Hematopoietic multipotent progenitor cell treated with erythropoietin and hydrocortisone succinate and interleukin-3 and kit ligand, for 4 days (in vitro differentiated cells): ENCODE measurements around the gene EVA1A.

ENCODE experiments used
- DNase-seq: peaks from one replicate; pipeline ENCODE4 v3.0.0-alpha.2; 2015

Gene EVA1A

DNA sequence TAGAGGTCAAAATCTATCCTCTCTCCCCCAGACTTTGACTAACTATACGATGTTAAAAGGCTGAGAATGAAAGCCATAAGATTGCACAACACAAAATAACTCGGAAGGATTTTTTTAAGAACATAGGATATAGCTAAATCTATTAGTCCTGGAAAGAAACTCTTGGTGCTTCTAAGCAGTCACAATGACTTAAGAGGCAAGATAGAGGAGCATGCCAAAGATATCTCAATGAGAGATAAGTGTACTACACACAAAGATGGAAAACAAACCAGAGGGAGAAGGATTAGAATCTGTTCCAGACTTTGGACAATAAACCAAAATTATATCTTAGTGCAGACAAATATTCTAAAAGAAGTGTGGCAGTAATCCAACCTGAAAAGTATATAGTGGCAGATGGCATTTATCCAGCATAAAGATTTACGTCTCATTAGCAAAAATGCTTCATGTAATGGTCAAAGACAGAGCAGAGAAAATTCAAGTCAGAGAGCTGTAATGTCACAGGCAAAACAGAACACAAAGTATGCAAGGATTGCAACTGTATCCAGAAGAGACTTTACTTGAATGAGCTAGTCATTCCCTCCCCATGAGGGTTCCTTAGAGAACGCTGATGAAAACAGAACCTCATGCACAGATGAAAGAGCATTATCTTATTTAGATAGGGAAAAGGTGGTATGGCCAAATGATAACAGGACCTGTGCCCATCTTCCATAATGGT lies 28.8 kb upstream of the EVA1A start:
- no peak for DNase-seq

DNA sequence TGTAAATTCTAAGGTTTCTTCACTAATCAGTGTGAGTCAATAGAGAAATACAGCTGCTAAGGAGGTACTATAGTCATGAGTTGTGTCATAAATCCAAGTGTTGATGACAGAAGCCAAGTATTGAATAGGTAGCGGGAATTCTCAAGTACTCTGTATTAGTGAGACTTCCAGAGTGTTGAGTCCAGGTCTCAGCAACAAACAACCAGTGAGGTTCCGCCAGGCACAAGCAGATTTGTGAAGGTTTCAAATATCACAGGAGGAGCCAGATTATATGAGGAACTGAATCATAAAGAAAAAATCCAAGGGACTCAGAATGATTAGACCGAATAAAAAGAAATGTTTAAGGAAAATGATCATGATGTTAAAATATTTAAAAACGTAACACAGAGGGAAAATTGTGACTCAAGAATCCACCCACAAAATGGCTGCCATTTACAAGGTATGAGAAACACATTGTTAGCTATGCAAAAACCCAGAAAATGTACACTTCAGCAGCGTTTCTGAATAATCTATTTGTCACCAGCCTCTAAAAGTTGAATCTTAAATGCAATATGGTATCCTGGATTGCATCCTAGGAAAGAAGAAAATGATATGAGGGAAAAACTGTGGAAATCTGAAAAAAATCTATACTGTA lies 27.3 kb upstream of the EVA1A start:
- DNase-seq: no peak

DNA sequence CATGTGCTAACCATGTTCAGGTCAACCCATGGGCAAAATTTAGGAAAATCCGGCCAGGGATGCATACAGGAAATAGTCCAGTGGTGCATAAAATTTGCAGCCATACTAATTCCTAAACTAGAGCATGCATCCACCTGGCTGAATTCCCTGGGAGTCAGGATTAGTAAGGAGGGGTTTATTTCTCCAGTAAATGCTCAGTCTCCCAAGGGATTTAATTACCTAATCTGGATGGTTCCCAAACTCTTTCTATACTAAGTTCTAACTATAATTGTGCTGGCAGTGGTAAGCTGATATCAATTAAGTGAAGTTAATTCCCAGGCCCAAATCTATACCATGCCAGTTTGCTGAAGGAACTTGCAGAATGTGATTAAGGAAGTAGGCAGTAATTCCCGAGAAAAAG lies 26.2 kb upstream of the EVA1A start:
- no peak for DNase-seq

DNA sequence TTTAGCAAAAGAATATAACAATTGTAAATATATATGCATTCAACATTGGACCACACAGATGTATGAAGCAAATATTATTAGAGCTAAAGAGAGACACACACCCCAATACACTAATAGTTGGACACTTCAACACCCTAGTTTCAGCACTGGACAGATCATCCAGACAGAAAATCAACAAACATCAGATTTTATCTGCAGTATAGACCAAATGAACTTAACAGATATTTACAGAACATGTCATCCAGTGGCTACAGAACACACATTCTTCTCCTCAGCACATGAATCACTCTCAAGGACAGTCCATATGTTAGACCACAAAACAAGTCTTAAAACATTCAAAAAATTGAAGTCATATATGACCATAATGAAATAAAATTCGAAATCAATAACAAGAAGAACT lies 22.1 kb upstream of the EVA1A start:
- no peak for DNase-seq

DNA sequence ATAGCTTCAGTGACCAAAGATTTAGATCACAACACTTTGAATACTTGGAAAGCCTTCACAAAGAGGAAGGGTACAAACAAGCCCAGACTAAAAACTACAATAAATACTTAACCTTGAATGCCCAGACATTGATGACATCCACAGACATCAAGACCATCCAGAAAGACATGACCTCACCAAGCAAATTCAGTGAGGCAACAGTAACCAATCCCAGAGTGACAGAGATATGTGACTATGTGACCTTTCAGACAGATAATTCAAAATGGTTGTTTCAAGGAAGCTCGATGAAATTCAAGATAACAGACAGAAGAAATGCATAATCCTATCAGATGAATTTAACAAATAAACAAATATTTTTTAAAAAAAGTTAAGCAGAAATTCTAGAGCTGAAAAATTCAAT lies 19.9 kb upstream of the EVA1A start:
- DNase-seq: no peak

GRCh38 chr2:75580156-75580555 lies 19.4 kb upstream of the EVA1A start:
- DNase-seq: no peak

GRCh38 chr2:75579186-75579585 lies 18.4 kb upstream of the EVA1A start:
- DNase-seq: no peak

- no peak for DNase-seq
Observed at GRCh38 chr2:75577280-75577679, 16.5 kb upstream of the EVA1A start.

DNA sequence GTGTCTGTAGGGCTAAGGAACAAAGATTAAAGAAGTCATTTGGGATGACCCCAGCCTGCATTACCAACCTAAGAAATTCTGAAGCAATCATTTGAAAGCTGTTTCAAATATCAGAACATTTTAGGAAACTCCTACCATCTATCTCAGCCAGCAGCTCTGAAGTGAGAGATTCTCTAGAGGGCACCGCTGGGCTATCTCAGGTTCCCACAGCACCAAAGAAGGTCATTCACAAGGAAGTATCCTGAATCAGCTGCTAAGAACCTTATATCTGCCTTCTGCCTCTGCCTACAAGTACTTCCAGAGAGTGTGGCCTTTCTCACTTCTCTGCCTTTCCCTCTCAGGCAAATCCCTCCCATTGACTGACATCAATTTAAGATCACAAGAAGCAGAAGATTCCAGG lies 13.4 kb upstream of the EVA1A start:
- DNase-seq: no peak

DNA sequence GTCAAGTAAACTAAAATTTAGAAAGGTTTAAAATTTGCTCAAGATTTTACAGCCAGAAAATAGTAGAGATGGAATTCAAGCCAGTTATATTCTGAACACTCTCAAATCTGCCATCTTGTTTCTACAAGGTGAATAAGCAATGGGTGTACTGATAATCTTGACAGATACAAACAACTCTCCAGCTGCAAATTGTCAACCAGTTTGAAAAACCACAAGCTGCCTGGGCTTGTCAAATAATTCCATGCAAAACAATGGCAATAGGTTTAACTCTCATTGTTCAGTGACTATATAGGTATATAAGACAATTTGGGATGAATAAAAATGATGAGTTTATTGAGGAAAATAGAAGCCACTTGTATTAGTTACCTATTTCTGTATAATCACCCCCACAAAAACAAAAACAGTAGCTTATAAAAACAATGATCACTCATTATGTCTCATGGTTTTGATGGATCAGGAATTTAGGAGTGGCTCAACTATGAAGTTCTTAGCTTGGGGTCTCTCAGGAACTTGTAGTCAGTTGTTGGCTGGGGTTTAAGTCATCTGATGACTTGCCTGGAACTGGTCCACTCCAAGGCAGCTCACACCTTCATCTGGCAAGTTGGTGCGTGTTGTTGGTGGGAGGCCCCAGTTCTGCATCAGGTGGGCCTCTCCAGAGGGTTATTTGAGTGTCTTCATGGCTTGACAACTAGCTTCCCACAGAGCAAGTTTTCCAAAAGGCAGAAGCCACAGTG lies 12.6 kb upstream of the EVA1A start:
- DNase-seq: no peak

DNA sequence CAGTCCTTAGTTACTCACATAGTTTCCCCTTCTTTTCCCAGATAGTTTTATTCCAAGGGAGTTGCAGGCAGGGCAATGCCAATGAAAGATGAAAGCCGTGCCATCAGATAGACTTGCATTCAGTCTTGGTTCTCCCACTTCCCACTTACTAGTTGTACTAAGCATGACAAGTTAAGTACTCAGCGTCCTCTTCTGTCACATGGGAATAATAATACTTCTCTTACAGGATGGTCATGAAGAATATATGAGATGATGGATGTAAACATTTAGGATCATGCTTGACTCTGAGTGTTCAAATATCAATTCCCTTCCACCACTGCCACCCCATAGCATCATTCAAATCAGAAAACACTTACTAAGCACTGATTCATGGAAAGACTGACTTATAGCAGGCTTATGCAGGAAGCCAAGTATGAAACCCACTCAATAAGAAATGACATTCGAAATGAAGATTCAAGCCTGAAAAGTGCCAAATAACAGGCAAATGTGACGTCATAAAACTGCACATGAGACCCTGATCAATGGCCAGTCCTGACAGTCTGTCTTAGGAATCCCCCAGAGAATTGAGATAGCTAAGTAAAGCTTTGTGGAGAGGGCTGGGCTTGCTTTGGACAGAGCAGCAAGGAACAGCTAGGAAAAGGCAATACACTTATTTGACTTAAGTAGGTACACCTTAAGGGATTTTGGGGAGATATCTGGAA lies 11.1 kb upstream of the EVA1A start:
- DNase-seq: no peak

GRCh38 chr2:75570948-75571729 lies 10.4 kb upstream of the EVA1A start:
- no peak for DNase-seq

DNA sequence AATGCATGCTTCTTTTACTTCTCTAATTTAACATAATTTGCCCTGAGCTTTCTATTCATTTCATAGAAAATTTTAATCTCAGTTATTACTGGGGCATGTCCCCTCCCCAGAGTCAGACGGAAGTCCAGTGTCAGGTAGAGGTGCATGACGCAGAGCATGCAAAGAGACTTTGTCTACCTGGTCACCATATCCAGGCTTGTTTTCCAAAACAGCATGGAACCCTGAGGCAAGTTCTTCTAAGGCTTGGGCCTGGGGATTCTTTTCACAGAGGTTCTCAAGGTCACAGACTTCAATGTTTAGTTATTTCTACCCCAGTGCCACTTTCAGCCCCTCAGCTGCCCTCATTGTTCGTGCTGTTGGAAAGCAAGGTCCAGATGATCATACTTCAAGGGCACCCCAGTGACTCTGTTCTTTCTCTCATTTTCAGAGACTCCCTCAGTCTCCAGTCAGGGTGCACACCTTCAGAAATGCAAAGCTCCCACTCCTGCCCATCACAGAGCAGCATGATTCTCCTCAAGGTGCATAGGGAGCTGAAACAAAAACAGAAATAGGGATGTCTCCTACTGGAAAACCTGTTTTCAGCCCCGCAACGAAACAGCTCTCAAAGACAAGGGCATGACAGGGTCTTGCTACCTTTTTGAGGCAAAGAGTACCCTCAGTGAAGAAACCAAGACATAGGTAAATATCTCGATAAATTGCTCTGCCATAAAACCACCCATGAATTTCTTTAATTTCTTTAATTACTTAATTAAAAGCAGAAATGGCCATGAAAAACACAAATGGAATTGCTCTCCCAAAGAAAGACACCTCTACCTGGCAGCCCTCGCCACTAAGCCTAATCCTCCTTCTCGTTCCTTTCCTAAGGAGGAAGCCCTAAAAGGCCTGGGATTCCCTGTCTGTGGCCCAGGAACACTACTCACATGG lies 9.5 kb upstream of the EVA1A start:
- DNase-seq: no peak

DNA sequence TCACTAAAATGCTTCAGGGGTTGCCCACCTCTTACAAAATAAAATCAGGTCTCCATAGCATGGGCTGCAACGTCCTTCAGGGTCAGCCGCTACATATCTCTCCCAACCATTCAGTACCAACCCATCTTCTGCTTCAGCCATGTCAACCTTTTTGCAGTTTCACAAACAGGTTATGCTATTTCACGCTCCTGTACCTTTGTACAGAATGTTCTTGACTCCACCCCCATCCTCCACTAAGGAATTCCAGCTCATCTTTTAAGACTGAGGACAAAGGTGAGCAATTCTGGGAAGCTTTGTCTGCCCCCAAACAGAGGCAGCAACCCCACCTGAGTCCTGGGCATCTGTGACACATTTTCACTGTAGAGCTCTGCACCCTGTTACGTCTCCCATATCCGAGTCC lies 8.8 kb upstream of the EVA1A start:
- no peak for DNase-seq

GRCh38 chr2:75568174-75568573 lies 7.4 kb upstream of the EVA1A start:
- no peak for DNase-seq

- no peak for DNase-seq
Observed at GRCh38 chr2:75565472-75566462, 5.0 kb upstream of the EVA1A start.

- DNase-seq: no peak
Observed at GRCh38 chr2:75564713-75565359, 4.1 kb upstream of the EVA1A start.

DNA sequence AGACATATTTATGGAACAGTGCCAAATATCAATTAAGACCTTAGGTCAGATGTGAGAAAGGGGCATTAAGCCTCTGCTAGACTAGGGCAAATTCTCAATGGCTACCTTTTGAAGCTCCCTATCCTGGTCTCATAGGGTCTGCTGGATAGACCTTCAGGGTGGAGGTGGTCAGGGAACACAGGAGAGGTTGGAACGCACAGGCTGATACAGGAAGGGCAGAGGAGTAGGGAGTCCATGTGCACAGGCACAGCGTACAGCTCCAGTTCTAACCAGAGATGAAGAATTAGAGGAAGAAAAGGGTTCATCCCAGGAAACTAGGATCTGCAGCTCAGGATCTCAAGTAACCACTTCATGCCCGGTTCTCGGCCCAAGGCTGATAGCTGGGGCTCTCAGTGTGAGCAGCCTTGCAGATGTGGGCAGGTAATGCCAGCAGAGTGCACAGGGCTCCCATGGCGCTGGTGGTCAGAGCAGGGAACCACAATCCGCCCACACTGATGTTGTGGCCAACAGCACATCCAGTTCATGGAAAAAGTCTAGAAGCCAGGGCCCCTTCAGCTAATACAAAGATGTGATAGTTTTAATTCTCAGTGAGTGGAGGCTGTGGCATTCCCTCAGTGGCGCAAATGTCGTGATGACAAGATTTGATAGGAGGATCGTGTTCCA lies 3.4 kb upstream of the EVA1A start:
- peak; percentile 11 for DNase-seq

- no peak for DNase-seq
Observed at GRCh38 chr2:75563591-75563990, 2.9 kb upstream of the EVA1A start.
